HG03571 (cell line): ENCODE data around the gene RAD9A.

Experiments
- ATAC-seq: cut with Tn5 transposase; IDR thresholded peaks from one replicate; pipeline ENCODE4 v1.9.1; 2021; ENCODE audit not compliant: unreplicated experiment

The RAD9A gene

GRCh38 chr11:67391304-67392182 lies at the start of gene RAD9A:
Gene RAD9A (plus strand): TSS chr11:67391986. CDS start chr11:67392045, 59 bp downstream.
- peak; percentile 58 for ATAC-seq

GRCh38 chr11:67344264-67344663 lies 47.5 kb upstream of the RAD9A start:
- no peak for ATAC-seq

GRCh38 chr11:67345247-67345919 lies 46.4 kb upstream of the RAD9A start:
- no peak for ATAC-seq

GRCh38 chr11:67345920-67346819 lies 45.6 kb upstream of the RAD9A start:
- ATAC-seq = no peak

- no peak for ATAC-seq
Measured at GRCh38 chr11:67347964-67348749, 43.6 kb upstream of the RAD9A start.

- ATAC-seq = no peak
Measured at GRCh38 chr11:67349036-67349435, 42.8 kb upstream of the RAD9A start.

GRCh38 chr11:67349457-67349856 lies 42.3 kb upstream of the RAD9A start:
- ATAC-seq = no peak

GRCh38 chr11:67349928-67350465 lies 41.8 kb upstream of the RAD9A start:
- no peak for ATAC-seq

- no peak for ATAC-seq
Measured at GRCh38 chr11:67351275-67352005, 40.3 kb upstream of the RAD9A start.

GRCh38 chr11:67352546-67353316 lies 39.1 kb upstream of the RAD9A start:
- ATAC-seq = no peak

- ATAC-seq = peak; percentile 54
Measured at GRCh38 chr11:67353317-67354074, 38.3 kb upstream of the RAD9A start, which contains the start of gene POLD4. Gene POLD4 (minus strand): TSS chr11:67353546. CDS start chr11:67353399, 147 bp downstream.

- peak; percentile 1 for ATAC-seq
Measured at GRCh38 chr11:67354075-67355022, 37.4 kb upstream of the RAD9A start.

GRCh38 chr11:67355023-67355793 lies 36.6 kb upstream of the RAD9A start:
- ATAC-seq = no peak

GRCh38 chr11:67355794-67356386 lies 35.9 kb upstream of the RAD9A start:
- no peak for ATAC-seq

GRCh38 chr11:67356387-67356863 lies 35.4 kb upstream of the RAD9A start:
- no peak for ATAC-seq
